LNCAP (cell line): ENCODE results near the gene STARD9.
A peak's percentile ranks its signal among the peaks of the same experiment; 100 is the strongest.

Experiments
- CTCF ChIP-seq: fragments of 450-650 bp; IDR thresholded peaks from 2 replicates; pipeline ENCODE4 v1.5.1; 2017; ENCODE audit warnings: mild to moderate bottlenecking

STARD9 gene

DNA sequence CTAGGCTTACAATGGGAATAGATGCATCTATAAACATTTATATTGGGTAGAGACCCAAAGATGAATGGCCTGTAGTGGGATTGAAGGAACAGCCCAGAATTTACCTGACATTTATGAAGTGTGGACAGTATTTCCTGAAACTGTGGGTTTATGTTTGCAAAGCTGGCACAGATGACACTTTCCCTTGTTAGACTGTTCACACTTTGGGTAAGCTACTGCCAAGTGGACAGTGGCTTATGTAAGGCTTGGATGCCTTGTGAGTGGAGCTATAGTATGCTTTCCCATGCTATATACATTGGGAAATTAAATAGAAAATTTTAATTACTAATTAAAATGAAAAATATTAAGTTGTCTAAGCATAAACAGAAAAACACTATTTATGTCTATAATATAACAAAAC is 48.5 kb downstream of the STARD9 start:
- no peak for TF ChIP-seq CTCF

DNA sequence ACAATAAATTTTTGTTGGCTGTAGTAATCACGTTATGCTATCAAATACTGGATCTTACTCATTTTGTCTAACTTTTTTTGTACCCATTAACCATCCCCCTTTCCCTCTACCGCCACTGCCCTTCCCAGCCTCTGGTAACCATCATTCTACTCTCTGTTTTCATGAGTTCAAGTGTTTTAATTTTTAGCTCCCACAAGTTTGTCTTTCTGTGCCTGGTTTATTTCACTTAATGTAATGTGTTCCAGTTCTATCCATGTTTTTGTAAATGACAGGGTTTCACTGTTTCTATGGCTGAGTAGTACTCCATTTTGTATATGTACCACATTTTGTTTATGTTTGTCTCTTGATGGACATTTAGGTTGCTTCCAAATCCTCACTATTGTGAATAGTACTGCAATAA is 52.1 kb downstream of the STARD9 start:
- no peak for TF ChIP-seq CTCF

DNA sequence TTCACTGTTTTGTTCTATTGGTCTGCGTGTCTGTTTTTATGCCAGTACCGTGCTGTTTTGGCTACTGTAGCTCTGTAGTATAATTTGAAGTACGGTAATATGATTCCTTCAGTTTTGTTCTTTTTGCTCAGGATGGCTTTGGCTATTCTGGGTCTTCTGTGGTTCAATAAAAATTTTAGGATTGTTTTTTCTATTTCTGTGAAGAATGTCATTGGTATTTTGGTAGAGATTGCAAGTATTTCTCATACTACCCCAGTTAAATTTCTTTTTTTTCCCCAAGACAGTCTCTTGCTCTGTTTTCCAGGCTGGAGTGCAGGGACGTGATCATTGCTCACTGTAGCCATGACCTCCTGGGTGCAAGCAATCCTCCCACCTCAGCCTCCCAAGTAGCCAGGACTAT is 53.4 kb downstream of the STARD9 start:
- no peak for TF ChIP-seq CTCF

DNA sequence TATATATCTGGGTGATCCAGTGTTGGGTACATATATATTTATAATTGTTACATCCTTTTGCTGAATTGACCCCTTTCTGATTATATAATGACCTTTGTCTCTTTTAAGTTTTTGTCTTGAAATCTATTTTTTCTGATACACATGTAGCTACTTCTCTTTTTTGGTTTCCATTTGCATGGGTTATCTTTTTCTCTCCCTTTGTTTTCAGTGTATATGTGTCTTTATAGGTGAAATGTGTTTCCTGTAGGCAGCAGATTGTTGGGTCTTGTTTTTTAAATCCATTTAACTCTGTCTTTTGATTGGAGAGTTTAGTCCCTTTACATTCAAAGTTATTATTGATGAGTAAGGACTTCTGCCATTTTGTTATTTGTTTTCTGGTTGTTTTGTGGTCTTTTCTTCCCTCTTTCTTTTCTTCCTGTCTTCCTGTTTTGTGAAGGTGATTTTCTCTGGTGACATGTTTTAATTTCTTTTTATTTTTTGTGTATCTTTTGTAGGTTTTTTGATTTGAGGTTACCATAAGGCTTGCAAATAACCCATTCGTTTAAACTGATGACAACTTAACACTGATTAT is 56.8 kb downstream of the STARD9 start:
- TF ChIP-seq CTCF, result no peak

DNA sequence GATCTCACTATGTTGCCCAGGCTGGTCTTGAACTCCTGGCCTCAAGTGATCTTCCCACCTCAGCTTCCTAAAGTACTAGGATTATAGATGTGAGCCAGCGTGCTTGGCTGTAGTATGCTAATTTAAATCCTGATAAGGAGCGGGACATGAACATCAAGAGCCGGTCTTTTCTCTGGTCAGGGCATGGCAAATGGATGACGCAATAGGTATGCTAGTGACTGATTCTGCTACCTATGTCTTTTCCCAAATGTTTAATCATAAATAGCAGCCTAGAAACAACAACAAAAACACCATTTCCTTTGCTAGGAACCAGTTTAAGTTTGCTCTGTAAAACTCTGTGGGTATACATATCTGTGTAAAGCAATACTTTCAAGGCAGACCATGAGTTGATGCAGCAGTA is 64.7 kb downstream of the STARD9 start:
- TF ChIP-seq CTCF, result no peak

- peak; percentile 94 for TF ChIP-seq CTCF
These were observed 75.0 kb downstream of the STARD9 start for GRCh38 chr15:42650208-42651066.

- TF ChIP-seq CTCF, result no peak
These were observed 90.4 kb downstream of the STARD9 start for GRCh38 chr15:42665827-42666226.
